OCI-LY3 (cell line): ENCODE measurements around the gene DPT.

Experiments
- CTCF ChIP-seq: fragments of 200-600, 300-600 bp; sonication (generic); IDR thresholded peaks from 2 replicates; pipeline ENCODE4 v1.5.1; 2014; ENCODE audit warnings: antibody characterized with exemption, low read length, low read depth
- EZH2phosphoT487 ChIP-seq: fragments of 200-600 bp; shearing (Covaris generic); IDR thresholded peaks from 2 replicates; pipeline ENCODE4 v1.6.1; 2018; ENCODE audit warnings: antibody characterized with exemption, mixed run types, low read depth

GRCh38 chr1:168729405-168729802 is 398 bp upstream of the DPT start:
- TF ChIP-seq CTCF = no peak
- no peak for TF ChIP-seq EZH2phosphoT487
